ENCODE measurements around the gene ACBD6.

The ACBD6 gene

DNA sequence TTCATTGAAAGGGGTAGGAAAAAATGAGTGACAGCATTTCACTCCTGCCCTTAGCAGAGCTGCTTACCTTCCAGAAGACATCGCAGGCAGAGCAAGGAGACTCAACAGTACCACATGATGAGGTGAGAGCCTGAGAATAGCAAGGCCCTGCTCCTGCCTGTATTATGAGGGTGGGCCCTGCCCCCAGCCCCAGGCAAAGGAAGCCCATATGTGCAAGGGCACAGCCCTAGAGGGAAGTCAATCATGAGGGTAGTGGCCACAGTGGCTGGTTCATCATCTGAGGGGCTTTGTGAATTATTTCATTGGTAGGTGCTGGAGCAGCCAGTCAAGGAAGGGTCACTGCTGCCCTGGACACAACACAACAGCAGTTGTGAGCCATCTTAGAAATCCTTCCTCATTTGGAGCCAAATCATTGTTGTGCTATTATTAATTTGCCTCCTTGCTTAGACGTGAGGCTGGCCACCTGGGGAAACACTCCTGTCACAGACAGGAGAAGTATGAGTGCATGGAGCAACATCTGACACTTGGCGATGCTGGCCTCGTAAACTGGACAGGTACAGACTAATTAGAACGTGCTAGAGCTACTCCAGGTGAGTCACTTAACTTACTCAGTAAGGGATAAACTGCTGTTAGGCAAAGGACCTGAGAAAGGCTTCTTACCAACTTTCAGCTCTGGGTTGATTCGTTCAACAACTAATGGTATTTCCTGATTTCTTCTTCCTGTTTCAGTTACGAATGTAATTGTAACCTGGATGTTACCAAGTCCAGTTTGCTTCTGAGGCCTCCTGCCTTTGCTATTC lies 22.7 kb upstream of the ACBD6 start:
- DNase-seq, result no peak

DNA sequence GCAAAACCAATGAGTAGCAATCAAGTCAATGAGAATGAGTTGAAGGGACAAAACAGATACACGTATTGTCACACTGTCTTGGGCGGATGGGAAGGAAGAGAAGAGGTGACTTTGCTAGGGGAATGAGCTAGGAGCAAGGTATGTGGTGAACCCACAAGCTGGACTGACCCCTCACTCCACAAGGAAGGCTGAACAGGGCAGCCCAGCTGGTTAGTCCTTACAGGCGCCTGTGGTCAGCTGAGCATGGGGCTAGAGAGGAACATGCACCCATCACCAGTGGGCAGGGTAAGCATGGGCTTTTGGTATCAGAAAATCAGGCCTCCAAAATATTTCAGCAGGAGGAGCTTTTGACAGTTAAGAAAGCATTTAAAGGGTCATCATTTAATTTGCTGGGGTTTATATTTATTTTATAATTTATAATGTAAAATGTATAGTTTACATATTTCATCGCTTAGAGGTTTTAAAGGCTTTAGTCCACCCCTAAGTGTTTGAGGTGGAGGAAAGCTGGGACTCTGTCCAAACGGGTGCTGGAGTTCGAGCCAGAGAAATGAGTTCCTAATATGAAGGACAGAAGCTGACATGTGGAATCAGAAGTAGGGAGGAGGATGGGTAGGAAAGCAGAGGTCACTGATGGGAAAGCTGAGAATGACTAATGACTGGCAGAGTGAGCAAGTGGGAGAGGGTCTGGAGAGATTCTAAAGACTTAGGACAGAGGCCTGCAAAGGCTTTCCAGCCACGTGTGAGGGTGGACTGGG lies 22.0 kb upstream of the ACBD6 start:
- DNase-seq, result no peak

DNA sequence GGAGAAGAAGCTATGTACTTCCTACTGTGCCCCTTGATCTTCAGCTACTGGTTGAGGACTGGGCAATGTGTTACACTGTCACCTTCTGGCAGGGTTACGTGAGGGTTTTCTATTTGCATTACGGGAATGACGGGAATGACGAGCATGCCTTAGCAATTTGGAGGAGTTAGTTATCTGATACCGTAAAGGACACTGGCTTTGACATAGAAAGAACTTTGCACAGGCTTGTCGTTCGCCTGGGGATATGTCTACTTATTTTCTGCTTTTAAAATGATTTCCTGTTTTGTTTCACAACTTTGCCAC lies 19.8 kb upstream of the ACBD6 start:
- DNase-seq, result no peak

DNA sequence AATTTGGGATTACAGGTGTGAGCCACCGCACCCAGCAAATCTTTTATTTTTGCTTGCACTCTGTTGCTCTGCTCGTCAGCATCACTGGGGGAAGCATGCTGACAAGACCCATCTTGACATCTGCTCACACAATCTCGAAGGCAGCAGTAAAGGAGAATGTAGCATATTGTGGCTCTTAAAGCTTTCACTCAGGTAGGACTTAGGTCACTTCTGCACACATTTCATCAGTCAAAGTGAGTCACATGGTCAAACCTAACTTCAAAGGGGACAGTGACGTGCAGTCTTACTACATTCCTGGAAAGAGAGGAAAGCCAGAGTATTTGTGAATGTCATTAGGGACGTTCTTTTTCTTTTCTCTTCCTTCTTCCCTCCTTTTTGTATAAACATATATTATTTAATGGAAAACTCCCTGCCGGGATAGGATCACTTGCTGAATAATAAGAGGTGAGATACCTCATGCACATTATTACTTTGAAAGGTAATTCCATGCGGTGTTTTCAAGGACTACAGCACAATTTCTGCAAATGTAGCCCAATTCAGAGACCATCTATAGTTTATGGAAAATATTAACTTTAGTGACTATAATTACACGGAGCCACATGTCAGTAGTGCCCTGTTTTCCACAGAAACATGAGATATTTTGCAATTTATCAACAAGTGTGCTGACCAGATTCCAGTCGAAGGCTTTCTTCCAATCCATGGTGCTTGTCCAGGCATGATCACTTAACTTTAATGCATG lies 19.3 kb upstream of the ACBD6 start:
- DNase-seq, result no peak

DNA sequence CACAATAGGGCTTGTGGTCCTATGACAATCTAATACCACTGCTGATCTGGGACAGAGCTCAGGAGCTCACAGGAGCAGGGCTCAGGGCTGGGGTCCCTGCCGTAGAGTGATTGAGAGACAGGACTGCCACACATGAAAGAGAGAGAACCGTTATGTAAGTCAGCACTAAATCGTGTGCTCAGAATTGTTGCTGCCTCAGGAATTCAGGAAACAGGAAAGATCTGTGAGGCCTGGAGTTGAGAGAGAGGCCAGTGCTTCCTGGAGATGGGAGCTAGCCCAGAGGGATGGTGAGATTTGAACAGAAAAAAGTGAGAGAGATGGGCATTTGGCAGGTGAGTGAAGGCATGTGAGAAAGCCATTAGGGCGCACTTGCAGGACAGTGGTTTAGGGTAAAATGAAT lies 17.5 kb upstream of the ACBD6 start:
- no peak for DNase-seq

DNA sequence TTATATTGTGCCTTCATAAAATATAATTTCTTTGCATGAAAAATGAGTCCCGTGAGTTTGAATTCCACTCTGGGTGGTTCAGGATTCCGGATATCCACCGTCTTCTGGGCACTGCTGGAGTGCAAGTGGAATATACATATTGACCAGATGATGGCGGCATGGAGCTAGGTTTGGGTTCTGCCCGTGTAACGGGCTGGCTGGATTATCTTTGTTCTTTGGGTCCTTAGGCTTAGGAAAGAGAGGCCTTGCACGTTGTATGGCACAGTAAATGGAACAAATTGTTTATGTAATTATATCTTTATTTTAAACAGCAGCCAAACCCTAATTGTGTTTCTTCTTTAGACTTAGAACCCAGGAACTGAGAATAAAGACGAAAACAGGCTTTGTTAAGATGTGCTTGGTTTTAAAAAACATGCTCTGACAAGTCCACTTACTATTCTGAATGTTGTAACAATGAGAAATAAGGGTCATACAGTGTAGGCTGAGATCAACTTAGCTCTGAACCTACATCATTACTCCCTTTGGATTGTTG lies 13.5 kb upstream of the ACBD6 start:
- peak; percentile 90 for DNase-seq

DNA sequence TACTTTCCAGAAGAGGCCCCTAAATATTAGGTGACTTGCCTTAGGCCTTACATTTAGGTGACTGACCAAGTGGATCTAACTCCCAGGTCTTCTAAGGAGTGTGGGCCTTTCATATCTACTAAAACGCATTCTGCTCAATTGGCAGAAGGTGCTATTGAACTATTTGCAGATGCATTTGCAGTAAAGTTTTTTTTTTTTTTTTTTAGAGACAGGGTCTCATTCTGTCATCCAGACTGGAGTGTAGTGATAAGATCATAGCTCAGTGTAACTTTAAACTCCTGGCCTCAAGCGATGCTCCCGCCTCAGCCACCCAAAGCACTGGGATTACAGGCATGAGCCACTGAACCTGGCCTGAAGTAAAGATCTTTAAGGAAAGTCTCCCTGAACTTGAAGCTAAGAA lies 13.0 kb upstream of the ACBD6 start:
- DNase-seq, result no peak

DNA sequence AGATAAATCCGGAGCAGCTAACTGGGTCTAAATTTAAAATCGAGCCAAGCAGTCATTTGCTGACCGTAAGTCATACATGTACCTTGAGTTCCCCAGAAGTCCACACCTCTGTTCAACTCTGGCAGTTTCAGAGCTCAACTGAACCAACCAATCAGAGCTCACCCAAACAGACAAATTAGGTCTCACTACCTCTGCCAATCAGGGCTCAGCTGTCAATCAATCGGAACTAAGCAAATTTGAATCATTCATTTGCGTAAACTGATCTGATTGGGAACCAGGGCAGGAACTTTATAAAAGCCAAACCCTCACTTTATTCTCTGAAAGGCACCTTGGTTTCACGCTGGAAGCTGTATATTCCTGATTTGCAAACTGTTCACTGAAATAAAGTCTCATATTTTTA lies 11.2 kb upstream of the ACBD6 start:
- no peak for DNase-seq

DNA sequence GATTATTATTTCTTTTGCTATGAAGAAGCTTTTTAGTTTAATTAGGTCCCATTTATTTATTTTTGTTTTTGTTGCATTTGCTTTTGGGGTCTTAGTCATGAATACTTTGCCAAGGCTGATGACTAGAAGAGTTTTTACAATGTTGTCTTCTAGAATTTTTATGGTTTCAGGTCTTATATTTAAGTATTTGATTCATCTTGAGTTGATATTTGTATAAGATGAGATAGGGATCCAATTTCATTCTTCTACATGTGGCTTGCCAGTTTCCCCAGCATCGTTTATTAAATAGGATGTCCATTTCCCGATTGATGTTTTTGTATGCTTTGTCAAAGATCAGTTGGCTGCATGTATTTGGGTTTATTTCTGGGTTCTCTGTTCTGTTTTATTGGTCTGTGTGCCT lies 8.5 kb upstream of the ACBD6 start:
- DNase-seq, result no peak

DNA sequence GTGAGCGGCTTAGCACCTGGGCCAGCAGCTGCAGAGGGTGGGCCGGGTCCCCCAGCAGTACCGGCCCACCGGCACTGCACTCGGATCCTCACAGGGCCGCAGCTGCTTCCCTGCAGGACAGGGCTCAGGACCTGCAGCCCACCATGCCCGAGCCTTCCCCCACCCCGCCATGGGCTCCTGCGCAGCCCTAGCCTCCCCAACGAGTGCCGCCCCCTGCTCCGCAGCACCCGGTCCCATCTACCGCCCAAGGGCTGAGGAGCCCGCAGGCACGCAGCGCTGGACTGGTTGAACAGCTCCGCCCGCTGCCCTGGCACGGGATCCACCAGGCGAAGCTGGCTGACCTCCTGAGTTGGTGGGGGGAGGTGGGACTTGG lies 6.3 kb upstream of the ACBD6 start:
- no peak for DNase-seq

DNA sequence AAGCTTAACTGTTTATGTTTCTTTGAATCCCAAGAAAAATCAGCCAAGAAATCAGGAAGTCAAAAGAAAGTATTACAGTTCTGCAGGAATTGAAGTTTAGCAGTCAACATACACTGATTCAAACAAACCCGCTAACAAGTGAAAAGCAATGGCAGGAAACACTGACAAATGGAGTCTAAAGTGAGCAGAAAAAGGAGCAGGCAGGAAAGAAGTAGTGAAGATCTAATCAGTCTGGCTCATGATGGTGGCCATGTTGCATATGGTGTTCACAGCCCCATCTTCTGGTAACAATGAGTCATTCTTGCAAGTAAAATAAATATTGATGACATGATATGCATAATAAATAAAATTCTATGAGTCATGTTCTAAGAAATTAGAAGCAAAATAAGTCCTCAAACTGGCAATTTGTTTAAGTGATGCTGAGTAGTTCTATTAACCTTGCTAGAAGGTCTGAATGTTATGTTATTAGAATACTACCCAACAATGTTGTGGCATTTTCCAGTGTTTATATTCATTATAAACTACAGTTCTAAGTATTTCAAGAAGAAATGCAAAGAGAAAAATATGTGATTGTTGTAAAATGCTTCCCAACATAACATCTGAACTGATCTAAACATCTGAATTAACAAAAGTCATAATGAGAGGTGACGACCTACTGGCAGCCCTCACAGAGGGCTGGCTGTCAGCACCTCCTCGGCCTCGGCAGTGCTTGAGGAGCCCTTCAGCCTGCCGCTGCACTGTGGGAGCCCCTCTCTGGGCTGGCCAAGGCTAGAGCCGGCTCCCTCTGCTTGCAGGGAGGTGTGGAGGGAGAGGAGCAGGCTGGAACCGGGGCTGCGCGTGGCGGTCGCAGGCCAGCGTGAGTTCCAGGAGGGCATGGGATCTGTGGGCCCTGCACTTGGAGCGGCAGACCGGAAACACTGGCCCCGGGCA lies 5.7 kb upstream of the ACBD6 start:
- peak; percentile 60 for DNase-seq

DNA sequence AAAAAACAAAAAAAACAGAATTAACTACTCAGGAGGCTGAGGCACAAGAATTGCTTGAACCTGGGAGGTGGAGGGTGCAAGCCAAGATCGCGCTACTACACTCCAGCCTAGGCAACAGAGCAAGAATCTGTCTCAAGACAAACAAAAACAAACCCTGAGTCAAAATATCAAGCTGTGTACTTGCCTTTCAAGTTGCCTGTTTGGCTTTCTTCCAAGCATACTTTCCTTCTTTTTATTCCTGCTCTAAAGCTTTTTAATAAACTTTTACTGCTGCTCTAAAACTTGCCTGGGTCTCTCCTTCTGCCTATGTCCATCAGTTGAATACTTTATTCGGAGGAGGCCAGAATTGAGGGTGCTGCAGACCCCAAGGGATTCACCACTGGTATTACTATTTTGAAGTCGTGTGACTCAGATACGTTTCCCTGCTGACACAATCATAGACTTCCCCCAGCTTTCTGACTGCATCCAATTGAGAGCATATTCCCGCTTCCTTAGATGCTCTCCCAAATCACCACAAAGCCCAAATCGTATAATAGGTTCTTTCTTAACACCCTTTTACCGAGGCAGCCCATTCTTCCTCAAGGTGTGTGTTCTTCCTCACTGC lies 3.5 kb upstream of the ACBD6 start:
- no peak for DNase-seq

DNA sequence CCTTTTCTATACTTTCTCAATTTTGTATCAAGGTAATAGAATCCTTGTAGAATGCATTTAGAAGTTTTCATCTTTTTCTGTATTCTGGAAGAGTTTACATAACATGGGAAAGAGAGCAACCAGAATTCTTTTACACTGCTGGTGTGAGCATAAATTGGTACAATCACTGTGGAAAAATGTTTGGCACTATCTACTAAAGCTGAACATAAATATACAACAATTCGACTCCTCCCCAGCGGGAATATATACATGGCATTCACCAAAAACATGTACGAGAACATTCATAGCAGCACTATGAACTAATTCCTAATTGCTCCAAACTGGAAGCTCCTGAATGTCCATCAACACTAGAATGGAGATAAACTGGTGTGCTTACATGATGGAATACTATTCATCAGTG lies 1.8 kb upstream of the ACBD6 start:
- DNase-seq, result no peak

DNA sequence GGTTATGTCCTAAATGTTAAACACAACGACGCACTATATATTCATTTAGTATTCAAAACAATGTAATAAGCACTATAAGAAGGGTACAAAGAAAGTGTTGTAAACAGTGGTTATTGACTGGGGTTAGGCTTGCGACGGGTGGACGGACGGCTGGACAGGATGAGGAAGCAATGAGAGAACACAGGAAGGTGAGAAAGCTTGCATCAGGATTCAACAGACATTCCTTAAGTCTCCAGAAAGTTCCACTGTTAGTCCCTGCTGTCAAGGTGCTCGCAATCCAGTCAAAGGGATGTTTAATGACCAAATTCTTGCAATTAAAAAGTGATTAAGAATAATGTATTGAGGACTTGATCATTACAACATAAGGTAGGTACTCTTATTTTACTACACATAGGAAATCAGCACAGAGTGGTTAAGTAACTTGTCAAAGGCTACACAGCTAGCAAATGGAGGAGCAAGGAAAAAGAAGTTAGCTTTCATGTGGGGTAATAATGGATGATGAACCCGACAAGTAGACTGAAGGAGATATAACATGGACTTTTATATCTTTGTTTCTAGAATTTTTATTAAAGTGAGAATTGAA lies 994 bp upstream of the ACBD6 start:
- no peak for DNase-seq

DNA sequence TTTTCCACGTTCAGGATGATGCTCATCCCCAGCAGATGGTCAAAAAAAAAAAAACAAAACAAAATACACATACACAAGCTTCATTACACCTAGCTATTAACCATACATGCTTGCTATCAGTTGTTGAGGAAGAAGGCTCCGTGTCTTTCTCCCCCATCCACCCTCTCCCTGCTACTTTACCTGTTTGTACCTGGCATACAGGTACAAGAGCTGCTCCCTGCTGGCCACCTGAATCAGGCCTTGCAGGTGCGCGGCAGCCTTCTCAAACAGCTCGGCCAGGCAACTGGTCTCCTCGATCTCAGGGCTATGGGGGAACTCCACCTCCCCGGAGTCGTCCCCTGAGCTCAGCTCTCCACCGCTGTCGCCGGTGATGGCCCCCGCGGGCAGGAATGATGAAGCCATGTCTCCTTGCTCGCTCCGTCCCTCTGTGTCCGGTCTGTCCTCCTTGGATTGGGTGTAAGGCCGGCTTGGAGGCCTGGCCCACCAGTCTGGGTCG lies 464 bp downstream of the ACBD6 start:
- no peak for DNase-seq

DNA sequence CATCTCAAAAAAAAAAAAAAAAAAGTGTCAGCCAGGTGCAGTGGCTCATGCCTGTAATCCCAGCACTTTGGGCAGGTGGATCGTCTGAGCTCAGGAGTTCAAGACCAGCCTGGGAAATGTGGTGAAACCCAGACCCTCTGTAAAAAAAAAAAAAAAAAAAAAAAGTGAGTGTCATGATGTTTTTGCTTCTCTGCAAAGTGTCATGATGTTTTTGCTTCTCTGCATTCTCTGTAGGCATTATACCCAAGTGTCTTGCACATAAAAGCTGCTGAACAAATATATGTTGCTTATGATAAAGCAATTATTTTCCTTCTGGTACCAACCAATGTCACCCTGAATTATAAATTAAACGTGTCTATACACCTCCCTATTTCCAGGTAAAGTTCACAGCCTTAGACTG lies 1.7 kb downstream of the ACBD6 start:
- DNase-seq, result no peak

DNA sequence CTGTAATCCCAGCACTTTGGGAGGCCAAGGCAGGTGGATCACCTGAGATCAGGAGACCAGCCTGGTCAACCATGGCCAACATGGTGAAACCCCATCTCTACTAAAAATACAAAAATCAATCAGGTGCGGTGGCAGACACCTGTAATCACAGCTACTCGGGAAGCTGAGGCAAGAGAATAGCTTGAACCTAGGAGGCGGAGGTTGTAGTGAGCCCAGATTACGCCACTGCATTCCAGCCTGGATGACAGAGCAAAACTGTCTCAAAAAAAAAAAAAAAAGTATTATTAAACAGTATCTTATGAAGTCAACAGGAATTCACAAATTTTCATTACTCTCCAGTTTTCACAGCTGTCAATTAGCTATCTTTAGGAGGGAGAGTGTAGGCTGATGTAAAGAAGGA lies 3.8 kb downstream of the ACBD6 start:
- DNase-seq, result no peak

DNA sequence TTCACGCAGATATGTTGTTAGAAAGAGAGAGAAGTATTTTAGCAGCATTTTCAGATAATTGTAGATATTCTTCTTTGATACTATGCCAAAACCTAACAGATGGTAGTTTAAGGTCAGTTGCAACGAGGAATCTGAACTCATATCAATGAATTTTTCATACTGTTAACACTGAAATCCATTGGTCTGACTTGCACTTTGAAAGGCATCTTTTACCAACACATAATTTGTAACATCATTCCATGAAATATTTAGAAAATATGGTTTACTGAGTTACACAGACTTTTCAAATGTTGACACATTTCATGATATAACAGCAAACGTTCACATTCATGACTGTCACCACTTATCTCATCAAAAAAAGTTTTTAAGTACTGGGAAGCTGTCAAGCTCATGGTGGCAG lies 4.6 kb downstream of the ACBD6 start:
- DNase-seq, result no peak

DNA sequence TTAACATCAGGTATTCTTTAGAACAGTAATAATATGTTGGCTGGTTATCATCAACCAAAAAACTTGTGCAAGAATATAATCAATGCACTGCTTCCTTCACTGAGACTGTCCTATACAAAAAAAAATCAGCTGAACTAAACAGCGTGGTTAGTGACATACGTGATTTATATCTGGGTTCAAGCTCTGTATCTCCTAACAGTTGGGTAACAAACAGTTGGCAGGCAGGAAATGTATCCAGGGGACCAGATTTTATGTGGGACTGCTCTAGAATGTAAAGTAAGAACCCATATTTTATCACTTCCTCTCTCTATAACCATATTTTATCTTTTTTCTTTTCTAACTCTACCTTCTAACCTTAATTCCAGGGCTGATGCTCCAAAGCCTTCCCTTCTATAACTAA lies 8.0 kb downstream of the ACBD6 start:
- DNase-seq, result no peak

DNA sequence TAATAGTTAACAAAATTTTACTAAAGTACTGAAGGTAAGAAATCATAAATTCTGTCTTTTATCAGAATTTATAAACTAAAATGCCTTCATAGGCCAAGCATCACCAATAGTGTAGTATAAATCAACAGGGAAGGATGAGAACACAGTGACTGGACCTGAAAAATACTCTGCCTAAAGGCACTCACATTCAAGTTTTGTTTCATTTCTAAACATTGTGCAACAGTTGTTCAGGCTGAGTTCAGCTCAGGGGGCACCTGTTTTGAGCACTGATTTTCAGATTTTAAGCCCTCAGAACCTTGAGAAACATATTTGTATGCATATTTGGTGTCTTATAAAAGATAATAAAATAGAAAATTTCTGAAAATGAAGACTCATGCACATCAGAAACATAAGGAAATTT lies 12.4 kb downstream of the ACBD6 start:
- no peak for DNase-seq

DNA sequence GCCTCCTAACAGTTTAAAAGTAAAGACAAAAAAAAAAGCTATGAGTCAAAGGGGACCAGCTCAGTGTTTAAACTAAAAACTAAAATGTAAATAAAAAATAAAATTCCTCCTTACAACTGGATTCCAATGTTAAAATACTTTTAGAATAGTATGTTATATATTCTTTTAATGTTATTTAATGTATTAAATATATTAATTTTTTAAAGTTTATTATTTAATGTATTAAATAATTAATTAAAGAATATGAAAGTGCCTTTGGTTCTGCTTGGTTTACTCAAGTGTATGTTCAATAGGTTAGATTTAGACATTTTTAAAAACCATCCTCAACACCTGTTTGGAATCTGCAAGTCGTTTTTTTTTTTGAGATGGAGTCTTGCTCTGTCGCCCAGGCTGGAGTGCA lies 13.1 kb downstream of the ACBD6 start:
- no peak for DNase-seq

DNA sequence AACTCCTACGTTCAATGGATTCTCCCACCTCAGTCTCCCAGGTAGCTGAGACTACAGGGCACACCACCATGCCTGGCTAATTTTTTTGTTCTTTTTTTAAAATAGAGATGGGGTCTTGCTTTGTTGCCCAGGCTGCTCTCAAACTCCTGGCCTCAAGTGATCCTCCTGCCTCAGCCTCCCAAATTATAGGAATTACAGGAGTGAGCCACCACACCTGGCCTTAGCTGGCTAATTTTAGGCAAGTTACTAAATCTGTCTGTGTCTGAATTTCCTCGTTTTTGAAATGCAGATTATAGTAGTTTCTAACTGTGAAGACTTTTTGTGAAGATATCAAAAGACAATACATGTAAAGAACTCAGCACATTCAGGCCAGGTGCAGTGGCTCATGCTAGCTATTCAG lies 13.7 kb downstream of the ACBD6 start:
- DNase-seq, result no peak

Measured in hematopoietic multipotent progenitor cell treated with erythropoietin and hydrocortisone succinate and interleukin-3 and kit ligand, for 8 days (in vitro differentiated cells).